HG02588 (cell line): ENCODE results near the gene SOX1.

ENCODE experiments used
- ATAC-seq: cut with Tn5 transposase; IDR thresholded peaks from one replicate; pipeline ENCODE4 v1.9.1; 2021; ENCODE audit warnings: mild to moderate bottlenecking, moderate library complexity; ENCODE audit not compliant: unreplicated experiment

SOX1 gene

GRCh38 chr13:112104881-112105234 is 37.9 kb downstream of the SOX1 start:
- ATAC-seq, result no peak

- no peak for ATAC-seq
Observed at GRCh38 chr13:112105244-112105681, 38.3 kb downstream of the SOX1 start.

GRCh38 chr13:112105892-112106291 is 38.9 kb downstream of the SOX1 start:
- ATAC-seq, result no peak

GRCh38 chr13:112106478-112107141 is 39.7 kb downstream of the SOX1 start:
- ATAC-seq, result no peak

GRCh38 chr13:112107289-112107688 is 40.3 kb downstream of the SOX1 start:
- no peak for ATAC-seq

GRCh38 chr13:112110479-112110878 is 43.5 kb downstream of the SOX1 start:
- ATAC-seq, result no peak

- ATAC-seq, result no peak
Observed at GRCh38 chr13:112111239-112111857, 44.4 kb downstream of the SOX1 start.

- no peak for ATAC-seq
Observed at GRCh38 chr13:112112534-112113276, 45.8 kb downstream of the SOX1 start.

GRCh38 chr13:112113348-112113747 is 46.4 kb downstream of the SOX1 start:
- ATAC-seq, result no peak

- ATAC-seq, result no peak
Observed at GRCh38 chr13:112113851-112114250, 46.9 kb downstream of the SOX1 start.

GRCh38 chr13:112114391-112114790 is 47.4 kb downstream of the SOX1 start:
- no peak for ATAC-seq

GRCh38 chr13:112115403-112116091 is 48.6 kb downstream of the SOX1 start:
- ATAC-seq, result no peak

- no peak for ATAC-seq
Observed at GRCh38 chr13:112116187-112116950, 49.4 kb downstream of the SOX1 start.

- no peak for ATAC-seq
Observed at GRCh38 chr13:112117258-112117954, 50.5 kb downstream of the SOX1 start.

GRCh38 chr13:112117955-112118302 is 51.0 kb downstream of the SOX1 start:
- ATAC-seq, result no peak

- no peak for ATAC-seq
Observed at GRCh38 chr13:112118451-112119064, 51.6 kb downstream of the SOX1 start.

GRCh38 chr13:112119192-112120030 is 52.5 kb downstream of the SOX1 start:
- no peak for ATAC-seq

- no peak for ATAC-seq
Observed at GRCh38 chr13:112120031-112120373, 53.1 kb downstream of the SOX1 start.
